Activated naive CD4-positive, alpha-beta T cell treated with anti-CD3 and anti-CD28 coated beads, Interleukin-2, amount 50 U/mL, for 72 hours (primary cell): ENCODE results near the gene TMEM107. TPM values are rescaled to one million over a fixed set of nuclear protein-coding genes. Genes with fewer than 3 reads are reported as not detected.
"Not testable (repeated sequence)": the region's sequence is repeated elsewhere in the genome, so short reads cannot be mapped to it uniquely, and the experiment has no call there.

Source experiments
- ATAC-seq, 2 donors: fragments of 150-1000 bp; cut with Tn5 transposase; 2 replicates each; pipeline ENCODE4 v1.10.0; 2021; ENCODE audit warnings: mild to moderate bottlenecking in 2 of 2, moderate library complexity in 2 of 2
- DNase-seq, 2 donors: peaks; one replicate each; pipeline ENCODE4 v3.0.0; 2021 to 2022; ENCODE audit warnings: low spot score in 2 of 2
- H3K27ac Mint-ChIP-seq, 2 donors: one replicate each; pipeline ENCODE4 v1.8.0; 2022; ENCODE audit warnings: mild to moderate bottlenecking in 2 of 2, mixed read lengths in 2 of 2
- H3K36me3 Mint-ChIP-seq, 2 donors: one replicate each; pipeline ENCODE4 v1.8.0; 2022; ENCODE audit warnings: mixed read lengths in 2 of 2
- H3K9me3 Mint-ChIP-seq, 2 donors: one replicate each; pipeline ENCODE4 v1.8.0; 2022; ENCODE audit warnings: mixed read lengths in 2 of 2
- total RNA-seq, 2 donors: library from RNA; stranded (reverse); gene quantifications; one replicate each; pipeline ENCODE4 v1.2.3, GENCODE V29; 2022

Gene TMEM107
- total RNA-seq = 10 to 100 TPM; 32.7 to 48.9 TPM

- ATAC-seq = peak; percentile 47 to 74
- peaks cover 0 to 11% of the 10 kb centered on the region in 2 donors for H3K36me3 Mint-ChIP-seq
- peak; percentile 87 to 88 for DNase-seq
- peak within 1 kb of the TSS; percentile 96 to 100 for H3K27ac Mint-ChIP-seq
- H3K9me3 Mint-ChIP-seq = no peaks in the 10 kb centered on the region
Measured at GRCh38 chr17:8176197-8176940, at the start of gene TMEM107. Gene TMEM107 (minus strand): TSS chr17:8176380. CDS start chr17:8176286, 94 bp downstream.

- ATAC-seq (no peak), DNase-seq (no peak)
- H3K27ac Mint-ChIP-seq = peak overlapping the region in 1 of 2 donors; percentile 98
Measured at GRCh38 chr17:8224891-8225812, 49.0 kb upstream of the TMEM107 start.

GRCh38 chr17:8223356-8224126, 47.4 kb upstream of the TMEM107 start:
- peak overlapping the region; percentile 98 to 100 for H3K27ac Mint-ChIP-seq
- H3K36me3 Mint-ChIP-seq = peaks cover 13 to 33% of the 10 kb centered on the region in 2 donors
- H3K9me3 Mint-ChIP-seq = no peaks in the 10 kb centered on the region
- ATAC-seq (peak; percentile 10 to 13), DNase-seq (peak; percentile 65 to 77)

More at GRCh38 chr17:8224891-8225812, 49.0 kb upstream of the TMEM107 start:
- Mint-ChIP-seq H3K36me3 (peaks cover 13 to 38% of the 10 kb centered on the region in 2 donors), H3K9me3 (no peaks in the 10 kb centered on the region)

- ATAC-seq (peak; percentile 47 to 54), DNase-seq (peak; percentile 88 to 93)
- Mint-ChIP-seq H3K36me3 (peaks cover 11 to 33% of the 10 kb centered on the region in 2 donors), H3K27ac (peak overlapping the region; percentile 98 to 100), H3K9me3 (no peaks in the 10 kb centered on the region)
Measured at GRCh38 chr17:8222630-8223355, 46.6 kb upstream of the TMEM107 start.

GRCh38 chr17:8222380-8222629, 46.1 kb upstream of the TMEM107 start:
- no peaks in the 10 kb centered on the region for H3K9me3 Mint-ChIP-seq
- H3K27ac Mint-ChIP-seq = peak overlapping the region; percentile 98 to 100
- DNase-seq = no peak
- H3K36me3 Mint-ChIP-seq = peaks cover 6 to 33% of the 10 kb centered on the region in 2 donors
- ATAC-seq = peak; percentile 53 to 55

- ATAC-seq (peak; percentile 59 to 65), DNase-seq (peak; percentile 73 to 95)
- peaks cover 1 to 28% of the 10 kb centered on the region in 2 donors for H3K36me3 Mint-ChIP-seq
- H3K27ac Mint-ChIP-seq = peak overlapping the region; percentile 98 to 100
- no peaks in the 10 kb centered on the region for H3K9me3 Mint-ChIP-seq
Measured at GRCh38 chr17:8221663-8222379, 45.6 kb upstream of the TMEM107 start.

GRCh38 chr17:8220783-8221662, 44.8 kb upstream of the TMEM107 start:
- peak; percentile 92 for DNase-seq
- H3K27ac Mint-ChIP-seq = peak overlapping the region; percentile 98 to 100
- peak; percentile 23 to 41 for ATAC-seq
- no peaks in the 10 kb centered on the region for H3K9me3 Mint-ChIP-seq
- H3K36me3 Mint-ChIP-seq = peaks cover 0 to 23% of the 10 kb centered on the region in 2 donors

GRCh38 chr17:8214000-8214399, 37.8 kb upstream of the TMEM107 start:
- not testable (repeated sequence) for DNase-seq

GRCh38 chr17:8212312-8213180, 36.4 kb upstream of the TMEM107 start:
- H3K9me3 Mint-ChIP-seq = no peaks in the 10 kb centered on the region
- H3K36me3 Mint-ChIP-seq = peaks cover 20 to 22% of the 10 kb centered on the region in 2 donors
- no peak overlapping the region for H3K27ac Mint-ChIP-seq
- ATAC-seq (no peak), DNase-seq (no peak)

More at GRCh38 chr17:8214000-8214399, 37.8 kb upstream of the TMEM107 start:
- not testable (repeated sequence) for ATAC-seq, H3K9me3 Mint-ChIP-seq, H3K27ac Mint-ChIP-seq
- peaks cover 16 to 17% of the 10 kb centered on the region in 2 donors for H3K36me3 Mint-ChIP-seq

- ATAC-seq (no peak), DNase-seq (no peak)
- Mint-ChIP-seq H3K36me3 (peaks cover 34 to 36% of the 10 kb centered on the region in 2 donors), H3K27ac (peak overlapping the region; percentile 97 to 98), H3K9me3 (no peaks in the 10 kb centered on the region)
Measured at GRCh38 chr17:8210761-8211458, 34.7 kb upstream of the TMEM107 start.

- H3K9me3 Mint-ChIP-seq = no peaks in the 10 kb centered on the region
- peak; percentile 91 to 94 for DNase-seq
- peaks cover 37 to 39% of the 10 kb centered on the region in 2 donors for H3K36me3 Mint-ChIP-seq
- ATAC-seq = peak; percentile 97 to 98
- H3K27ac Mint-ChIP-seq = peak within 1 kb of the TSS; percentile 97 to 98
Measured at GRCh38 chr17:8209907-8210760, 34.0 kb upstream of the TMEM107 start, which contains the start of gene AURKB. Gene AURKB (minus strand): TSS chr17:8210575. CDS start chr17:8210224, 351 bp downstream.

GRCh38 chr17:8206536-8206935, 30.4 kb upstream of the TMEM107 start:
- ATAC-seq (no peak), DNase-seq (no peak)
- Mint-ChIP-seq H3K36me3 (peaks cover 48 to 59% of the 10 kb centered on the region in 2 donors), H3K27ac (peak overlapping the region in 1 of 2 donors; percentile 55), H3K9me3 (no peaks in the 10 kb centered on the region)
